NCI-H2029 treated with DMSO at 0.1 percent for 48 hours (cell line): ENCODE results near the gene OPN1LW.
"Not testable (repeated sequence)": the region's sequence is repeated elsewhere in the genome, so short reads cannot be mapped to it uniquely, and the experiment has no call there.

Experiments
- DNase-seq: peaks from one replicate; lab custom pipeline; 2025; lab: John Stamatoyannopoulos, UW

OPN1LW gene

GRCh38 chrX:154135458-154136229, 8.4 kb upstream of the OPN1LW start:
- DNase-seq, result no peak

GRCh38 chrX:154136627-154137161, 7.3 kb upstream of the OPN1LW start:
- DNase-seq, result no peak

- DNase-seq, result no peak
Measured at GRCh38 chrX:154138857-154139256, 5.2 kb upstream of the OPN1LW start.

DNA sequence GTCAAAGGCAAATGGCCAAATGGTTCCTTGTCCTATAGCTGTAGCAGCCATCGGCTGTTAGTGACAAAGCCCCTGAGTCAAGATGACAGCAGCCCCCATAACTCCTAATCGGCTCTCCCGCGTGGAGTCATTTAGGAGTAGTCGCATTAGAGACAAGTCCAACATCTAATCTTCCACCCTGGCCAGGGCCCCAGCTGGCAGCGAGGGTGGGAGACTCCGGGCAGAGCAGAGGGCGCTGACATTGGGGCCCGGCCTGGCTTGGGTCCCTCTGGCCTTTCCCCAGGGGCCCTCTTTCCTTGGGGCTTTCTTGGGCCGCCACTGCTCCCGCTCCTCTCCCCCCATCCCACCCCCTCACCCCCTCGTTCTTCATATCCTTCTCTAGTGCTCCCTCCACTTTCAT, 3.8 kb upstream of the OPN1LW start:
- no peak for DNase-seq

DNA sequence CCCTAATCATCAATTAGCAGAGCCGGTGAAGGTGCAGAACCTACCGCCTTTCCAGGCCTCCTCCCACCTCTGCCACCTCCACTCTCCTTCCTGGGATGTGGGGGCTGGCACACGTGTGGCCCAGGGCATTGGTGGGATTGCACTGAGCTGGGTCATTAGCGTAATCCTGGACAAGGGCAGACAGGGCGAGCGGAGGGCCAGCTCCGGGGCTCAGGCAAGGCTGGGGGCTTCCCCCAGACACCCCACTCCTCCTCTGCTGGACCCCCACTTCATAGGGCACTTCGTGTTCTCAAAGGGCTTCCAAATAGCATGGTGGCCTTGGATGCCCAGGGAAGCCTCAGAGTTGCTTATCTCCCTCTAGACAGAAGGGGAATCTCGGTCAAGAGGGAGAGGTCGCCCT, 3.3 kb upstream of the OPN1LW start:
- DNase-seq, result no peak

GRCh38 chrX:154142386-154142785, 1.7 kb upstream of the OPN1LW start:
- no peak for DNase-seq

DNA sequence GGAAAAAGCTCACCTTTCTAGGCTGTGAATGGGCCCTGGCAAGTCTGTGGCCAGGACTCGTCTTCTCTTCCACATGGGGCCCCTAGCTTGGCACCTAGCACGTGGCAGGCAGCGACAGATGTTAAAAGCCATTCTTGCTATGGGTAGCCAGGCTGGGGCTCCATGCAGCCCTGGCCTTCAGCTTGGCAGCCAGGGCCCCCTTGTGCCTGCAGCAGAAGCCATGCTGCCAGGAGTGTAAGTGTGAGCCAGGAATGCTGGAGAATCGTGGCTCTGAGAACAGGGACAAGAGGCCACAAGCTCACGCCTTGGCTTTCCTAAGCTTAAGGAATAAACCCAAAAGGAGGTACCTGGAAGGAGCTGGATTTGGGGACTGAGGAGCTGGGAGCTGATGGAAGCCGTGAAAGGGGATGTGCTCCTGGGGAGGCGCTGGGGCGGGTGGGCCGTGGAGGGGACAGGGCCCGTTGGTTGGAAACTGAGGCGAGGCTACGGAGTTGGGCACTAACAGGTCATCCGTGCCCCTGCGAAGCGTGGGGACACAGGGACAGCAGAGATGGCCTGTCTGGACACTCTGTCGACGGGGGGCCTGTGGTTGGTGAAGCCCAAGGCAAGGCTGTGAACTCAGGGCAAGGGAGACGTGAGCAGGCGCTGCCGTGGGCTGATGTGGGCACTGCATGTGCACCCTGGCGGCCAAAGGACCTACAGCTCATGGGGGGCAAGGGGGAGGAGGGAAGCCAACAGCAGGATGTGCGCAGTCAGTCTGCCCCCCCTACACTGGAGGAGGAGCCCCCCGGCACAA, 895 bp upstream of the OPN1LW start:
- no peak for DNase-seq

- not testable (repeated sequence) for DNase-seq
Measured at GRCh38 chrX:154151030-154151429, 7.0 kb downstream of the OPN1LW start.

DNA sequence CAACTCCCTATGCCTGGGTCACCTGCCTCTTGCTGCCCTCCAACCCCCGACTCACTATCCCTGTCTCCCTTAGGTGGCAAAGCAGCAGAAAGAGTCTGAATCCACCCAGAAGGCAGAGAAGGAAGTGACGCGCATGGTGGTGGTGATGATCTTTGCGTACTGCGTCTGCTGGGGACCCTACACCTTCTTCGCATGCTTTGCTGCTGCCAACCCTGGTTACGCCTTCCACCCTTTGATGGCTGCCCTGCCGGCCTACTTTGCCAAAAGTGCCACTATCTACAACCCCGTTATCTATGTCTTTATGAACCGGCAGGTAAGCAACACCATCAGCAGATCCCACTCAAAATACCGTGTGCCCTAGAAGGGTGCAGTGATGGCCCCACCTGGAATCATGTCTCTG, 12.2 kb downstream of the OPN1LW start:
- DNase-seq, result not testable (repeated sequence)

DNA sequence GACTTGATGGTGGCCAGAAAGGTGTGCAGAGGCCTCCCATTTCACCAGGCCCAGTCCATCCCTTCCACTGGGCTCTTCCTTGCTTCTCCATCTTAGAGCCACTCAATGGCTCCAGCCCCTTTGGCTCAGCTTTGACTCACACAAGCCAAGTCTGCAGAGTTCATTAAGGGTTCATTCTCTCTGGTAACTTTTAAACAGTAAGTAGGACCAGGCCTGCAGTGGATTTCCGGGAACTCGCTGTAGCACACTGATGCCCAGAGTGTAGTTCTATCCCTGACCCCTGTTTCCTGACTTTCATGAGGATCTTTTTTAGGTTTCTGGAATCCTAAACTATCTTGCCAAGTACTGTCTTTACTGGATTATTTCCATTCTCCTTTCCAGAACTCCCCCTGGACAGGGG, 13.2 kb downstream of the OPN1LW start:
- not testable (repeated sequence) for DNase-seq

- DNase-seq, result not testable (repeated sequence)
Measured at GRCh38 chrX:154159345-154159744, 15.3 kb downstream of the OPN1LW start.

- DNase-seq, result not testable (repeated sequence)
Measured at GRCh38 chrX:154164902-154165301, 20.9 kb downstream of the OPN1LW start.

GRCh38 chrX:154168384-154168783, 24.3 kb downstream of the OPN1LW start:
- not testable (repeated sequence) for DNase-seq

- not testable (repeated sequence) for DNase-seq
Measured at GRCh38 chrX:154172535-154172943, 28.5 kb downstream of the OPN1LW start.

DNA sequence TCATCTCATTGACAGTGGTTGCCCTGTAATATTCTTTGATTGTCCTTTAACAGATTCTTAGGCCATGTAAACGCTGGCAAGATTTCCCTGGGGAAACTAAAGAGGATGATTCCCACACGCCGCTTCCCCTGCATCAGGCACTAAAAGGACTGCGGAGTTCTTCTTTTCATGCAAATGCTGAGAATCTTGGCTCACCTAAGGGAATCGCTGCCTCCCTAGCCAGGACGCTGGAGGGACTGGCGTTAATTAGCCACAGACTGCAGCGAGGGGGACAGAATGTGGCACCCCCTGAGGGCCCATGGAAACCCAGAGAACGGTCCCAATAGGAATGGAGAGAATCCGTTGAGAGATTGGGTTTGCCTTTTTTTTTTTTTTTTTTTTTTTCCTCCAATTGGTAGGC, 30.3 kb downstream of the OPN1LW start:
- DNase-seq, result not testable (repeated sequence)

GRCh38 chrX:154182296-154182695, 38.3 kb downstream of the OPN1LW start, which contains the start of gene OPN1MW:
OPN1MW (plus strand) TSS chrX:154182596; CDS start chrX:154182678, 82 bp downstream.
- not testable (repeated sequence) for DNase-seq

GRCh38 chrX:154183794-154184193, 39.8 kb downstream of the OPN1LW start:
- not testable (repeated sequence) for DNase-seq

- not testable (repeated sequence) for DNase-seq
Measured at GRCh38 chrX:154192846-154193245, 48.8 kb downstream of the OPN1LW start.

DNA sequence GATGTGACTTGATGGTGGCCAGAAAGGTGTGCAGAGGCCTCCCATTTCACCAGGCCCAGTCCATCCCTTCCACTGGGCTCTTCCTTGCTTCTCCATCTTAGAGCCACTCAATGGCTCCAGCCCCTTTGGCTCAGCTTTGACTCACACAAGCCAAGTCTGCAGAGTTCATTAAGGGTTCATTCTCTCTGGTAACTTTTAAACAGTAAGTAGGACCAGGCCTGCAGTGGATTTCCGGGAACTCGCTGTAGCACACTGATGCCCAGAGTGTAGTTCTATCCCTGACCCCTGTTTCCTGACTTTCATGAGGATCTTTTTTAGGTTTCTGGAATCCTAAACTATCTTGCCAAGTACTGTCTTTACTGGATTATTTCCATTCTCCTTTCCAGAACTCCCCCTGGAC, 50.3 kb downstream of the OPN1LW start:
- DNase-seq, result not testable (repeated sequence)

GRCh38 chrX:154196466-154196865, 52.4 kb downstream of the OPN1LW start:
- not testable (repeated sequence) for DNase-seq
